ENCODE measurements around the gene TMEM259.

The TMEM259 gene
- total RNA-seq = 270 to 356 reads per million in 2 donors

GRCh38 chr19:1020868-1021425 is at the start of gene TMEM259:
TSS of gene TMEM259 (minus strand) at chr19:1021123. CDS start at chr19:1020996, 127 bp downstream.
- peak; percentile 97 for DNase-seq

GRCh38 chr19:1070576-1070930 is 49.6 kb upstream of the TMEM259 start:
- DNase-seq = no peak

GRCh38 chr19:1069009-1069779 is 48.3 kb upstream of the TMEM259 start:
- peak; percentile 57 for DNase-seq

GRCh38 chr19:1068009-1069001 is 47.4 kb upstream of the TMEM259 start:
- DNase-seq = peak; percentile 56

GRCh38 chr19:1067341-1067957 is 46.5 kb upstream of the TMEM259 start:
- DNase-seq = peak; percentile 73

GRCh38 chr19:1066748-1067340 is 45.9 kb upstream of the TMEM259 start, which contains the start of gene ARHGAP45:
TSS of gene ARHGAP45 (plus strand) at chr19:1067167. CDS start at chr19:1067406, 239 bp downstream.
- peak; percentile 77 for DNase-seq

- DNase-seq = no peak
Observed at GRCh38 chr19:1066251-1066747, 45.4 kb upstream of the TMEM259 start.

GRCh38 chr19:1065606-1066109 is 44.7 kb upstream of the TMEM259 start:
- no peak for DNase-seq

GRCh38 chr19:1064661-1065605 is 44.0 kb upstream of the TMEM259 start:
- DNase-seq = peak; percentile 58

- no peak for DNase-seq
Observed at GRCh38 chr19:1063909-1064660, 43.2 kb upstream of the TMEM259 start.

- DNase-seq = peak; percentile 60
Observed at GRCh38 chr19:1063030-1063908, 42.3 kb upstream of the TMEM259 start.

- no peak for DNase-seq
Observed at GRCh38 chr19:1062387-1063029, 41.6 kb upstream of the TMEM259 start.

GRCh38 chr19:1061987-1062386 is 41.1 kb upstream of the TMEM259 start:
- no peak for DNase-seq

GRCh38 chr19:1060689-1061088 is 39.8 kb upstream of the TMEM259 start:
- no peak for DNase-seq

- DNase-seq = no peak
Observed at GRCh38 chr19:1058112-1058511, 37.2 kb upstream of the TMEM259 start.

GRCh38 chr19:1057176-1057855 is 36.4 kb upstream of the TMEM259 start:
- no peak for DNase-seq

GRCh38 chr19:1055886-1056620 is 35.1 kb upstream of the TMEM259 start:
- DNase-seq = no peak
